GM21529 (cell line): Measurements from ENCODE around the gene GCNT2.
"Not testable (repeated sequence)": the region's sequence is repeated elsewhere in the genome, so short reads cannot be mapped to it uniquely, and the experiment has no call there.

Experiments
- ATAC-seq: cut with Tn5 transposase; IDR thresholded peaks from one replicate; pipeline ENCODE4 v1.9.1; 2021; ENCODE audit not compliant: unreplicated experiment

Gene GCNT2

DNA sequence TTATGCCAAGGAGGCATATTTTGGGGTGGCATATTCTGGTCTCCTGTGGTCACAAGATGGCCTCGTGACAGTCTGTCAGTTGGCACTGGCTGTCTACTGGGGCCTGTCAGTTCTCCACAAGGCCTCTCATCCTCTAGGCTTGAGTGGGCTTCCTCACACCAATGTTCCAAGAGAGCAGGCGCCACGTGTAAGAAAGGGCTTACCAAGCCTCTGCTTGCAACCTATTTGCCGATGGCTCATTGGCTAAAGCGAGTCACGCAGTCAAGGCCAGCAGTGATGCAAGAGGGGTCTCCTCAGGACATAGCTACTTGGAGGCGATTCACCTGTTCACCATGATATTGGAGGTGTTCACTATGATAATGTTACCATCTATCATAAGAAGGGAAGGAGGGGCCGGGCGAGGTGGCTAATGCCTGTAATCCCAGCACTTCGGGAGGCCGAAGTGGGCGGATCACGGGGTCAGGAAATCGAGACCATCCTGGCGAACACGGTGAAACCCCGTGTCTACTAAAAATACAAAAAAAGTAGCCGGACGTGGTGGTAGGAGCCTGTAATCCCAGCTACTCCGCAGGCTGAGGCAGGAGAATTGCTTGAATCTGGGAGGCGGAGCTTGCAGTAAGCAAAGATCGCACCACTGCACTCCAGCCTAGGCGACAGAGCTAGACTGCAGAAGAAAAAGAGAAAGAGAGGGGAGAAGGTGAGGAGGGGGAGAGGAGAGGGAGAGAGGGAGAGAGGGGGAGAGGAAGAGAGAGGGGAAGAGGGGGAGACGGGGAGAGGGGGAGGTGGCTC lies 138.0 kb downstream of the GCNT2 start:
- ATAC-seq, result no peak

- no peak for ATAC-seq
Observed at GRCh38 chr6:10659699-10660348, 138.7 kb downstream of the GCNT2 start.

DNA sequence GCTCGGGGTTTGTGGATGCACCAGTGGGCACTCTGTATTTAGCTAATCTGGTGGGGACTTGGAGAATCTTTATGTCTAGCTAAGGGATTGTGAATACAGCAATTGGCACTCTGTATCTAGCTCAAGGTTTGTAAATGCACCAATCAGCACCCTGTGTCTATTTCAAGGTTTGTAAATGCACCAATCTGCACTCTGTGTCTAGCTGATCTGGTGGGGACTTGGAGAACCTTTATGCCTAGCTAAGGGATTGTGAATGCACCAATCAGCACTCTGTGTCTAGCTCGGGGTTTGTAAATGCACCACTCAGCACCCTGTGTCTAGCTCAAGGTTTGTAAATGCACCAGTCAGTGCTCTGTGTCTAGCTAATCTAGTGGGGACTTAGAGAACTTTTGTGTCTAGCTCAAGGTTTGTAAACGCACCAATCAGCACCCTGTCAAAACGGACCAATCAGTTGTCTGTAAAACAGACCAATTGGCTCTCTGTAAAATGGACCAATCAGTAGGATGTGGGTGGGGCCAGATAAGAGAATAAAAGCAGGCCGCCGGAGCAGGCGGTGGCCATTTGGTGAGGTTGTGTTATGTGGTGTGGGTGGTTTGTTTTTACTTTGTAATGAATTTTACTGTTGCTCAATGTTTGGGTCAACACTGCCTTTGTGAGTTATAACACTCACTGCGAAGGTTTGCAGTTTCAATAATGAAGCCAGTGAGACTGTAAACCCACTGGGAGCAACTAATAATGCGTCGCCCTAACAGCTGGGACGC lies 139.5 kb downstream of the GCNT2 start:
- ATAC-seq, result not testable (repeated sequence)

GRCh38 chr6:10662207-10662606 lies 141.1 kb downstream of the GCNT2 start:
- no peak for ATAC-seq

GRCh38 chr6:10662742-10663141 lies 141.6 kb downstream of the GCNT2 start:
- ATAC-seq, result no peak

DNA sequence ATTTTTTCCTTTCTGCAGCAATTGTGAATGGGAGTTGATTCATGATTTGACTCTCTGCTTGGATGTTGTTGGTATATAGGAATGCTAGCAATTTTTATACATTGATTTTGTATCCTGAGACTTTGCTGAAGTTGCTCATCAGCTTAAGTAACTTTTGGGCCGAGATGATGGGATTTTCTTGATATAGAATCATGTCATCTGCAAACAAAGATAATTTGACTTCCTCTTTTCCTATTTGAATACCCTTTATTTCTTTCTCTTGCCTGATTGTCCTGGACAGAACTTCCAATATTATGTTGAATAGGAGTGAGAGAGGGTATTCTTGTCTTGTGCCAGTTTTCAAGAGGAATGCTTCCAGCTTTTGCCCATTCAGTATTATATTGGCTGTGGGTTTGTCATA lies 144.4 kb downstream of the GCNT2 start:
- not testable (repeated sequence) for ATAC-seq

- no peak for ATAC-seq
Observed at GRCh38 chr6:10668126-10668917, 147.2 kb downstream of the GCNT2 start.

DNA sequence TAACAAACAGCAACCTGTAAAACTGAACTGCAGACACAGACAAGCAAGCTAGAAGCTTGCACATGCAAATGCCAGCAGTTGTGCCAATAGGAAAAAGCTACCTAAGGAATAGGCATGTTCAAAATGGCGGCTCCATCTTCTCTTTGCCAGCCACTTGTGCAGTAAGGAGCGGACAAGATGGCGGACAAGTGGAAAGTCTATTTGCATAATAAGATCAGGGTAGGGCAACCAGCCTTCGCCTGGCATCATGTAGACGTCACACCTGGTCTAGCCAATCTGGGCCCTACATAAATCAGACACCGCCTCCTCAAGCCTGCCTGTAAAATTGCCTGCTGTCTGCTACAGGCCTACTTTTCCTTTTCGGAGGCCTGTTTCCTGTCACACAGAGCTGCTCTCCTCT lies 155.3 kb downstream of the GCNT2 start:
- no peak for ATAC-seq

GRCh38 chr6:10678456-10678855 lies 157.3 kb downstream of the GCNT2 start:
- no peak for ATAC-seq
